ENCODE results near the gene ENGASE.

The ENGASE gene

GRCh38 chr17:79124513-79125209 lies 50.0 kb downstream of the ENGASE start:
- H3K4me3 ChIP-seq (ENCODE audit: low read depth, low read length): no peak overlapping the region
- no peak for DNase-seq (ENCODE audit: low read depth)
- TF ChIP-seq CTCF (IDR thresholded peaks at IDR 0.05; ENCODE audit: insufficient read depth, low read depth, low read length, missing control alignments): no peak

- no peak for TF ChIP-seq CTCF (IDR thresholded peaks at IDR 0.05; ENCODE audit: insufficient read depth, low read depth, low read length, missing control alignments)
- H3K4me3 ChIP-seq (ENCODE audit: low read depth, low read length): no peak overlapping the region
- no peak for DNase-seq (ENCODE audit: low read depth)
Observed at GRCh38 chr17:79125503-79125902, 50.9 kb downstream of the ENGASE start.

- no peak for DNase-seq (ENCODE audit: low read depth)
- H3K4me3 ChIP-seq (ENCODE audit: low read depth, low read length): no peak overlapping the region
- TF ChIP-seq CTCF (IDR thresholded peaks at IDR 0.05; ENCODE audit: insufficient read depth, low read depth, low read length, missing control alignments): peak; percentile 7
Observed at GRCh38 chr17:79126139-79126538, 51.5 kb downstream of the ENGASE start.

GRCh38 chr17:79127534-79128135 lies 53.0 kb downstream of the ENGASE start:
- H3K4me3 ChIP-seq (ENCODE audit: low read depth, low read length): no peak overlapping the region
- DNase-seq (ENCODE audit: low read depth): no peak
- no peak for TF ChIP-seq CTCF (IDR thresholded peaks at IDR 0.05; ENCODE audit: insufficient read depth, low read depth, low read length, missing control alignments)

GRCh38 chr17:79129523-79129922 lies 54.9 kb downstream of the ENGASE start:
- no peak for TF ChIP-seq CTCF (IDR thresholded peaks at IDR 0.05; ENCODE audit: insufficient read depth, low read depth, low read length, missing control alignments)
- DNase-seq (ENCODE audit: low read depth): no peak
- H3K4me3 ChIP-seq (ENCODE audit: low read depth, low read length): no peak overlapping the region

- H3K4me3 ChIP-seq (ENCODE audit: low read depth, low read length): no peak overlapping the region
- TF ChIP-seq CTCF (IDR thresholded peaks at IDR 0.05; ENCODE audit: insufficient read depth, low read depth, low read length, missing control alignments): no peak
- no peak for DNase-seq (ENCODE audit: low read depth)
Observed at GRCh38 chr17:79130536-79131273, 56.1 kb downstream of the ENGASE start.
